A673 (cell line): ENCODE results near the gene PDXP. TPM values are rescaled to one million over a fixed set of nuclear protein-coding genes. Genes with fewer than 3 reads are reported as not detected.

Experiments used
- BruUV-seq: library from RNA; stranded (reverse); fragments of 400-500 nt; replicated peaks from 2 replicates; lab custom pipeline; 2021; lab: Mats Ljungman, UMichigan
- CTCF ChIA-PET: fragments of 300-600 bp; sonication (Branson Sonifier 250); formaldehyde crosslinking; loops from one replicate; lab custom pipeline; 2022; ENCODE audit warnings: antibody characterized with exemption; lab: Charles Lee
- POLR2A ChIA-PET: fragments of 300-600 bp; sonication (Branson Sonifier 250); formaldehyde crosslinking; loops from one replicate; lab custom pipeline; 2022; ENCODE audit warnings: antibody characterized with exemption; ENCODE audit not compliant: low non-redundant PET; lab: Charles Lee
- DNase-seq: peaks from one replicate; pipeline ENCODE4 v3.0.0-alpha.2; 2015; ENCODE audit warnings: low spot score
- H3K27ac ChIP-seq: fragments of 200-600 bp; sonication (generic); 2 replicates; pipeline ENCODE4 v1.5.1; 2016; ENCODE audit warnings: mixed run types, low read depth, mild to moderate bottlenecking, mixed read lengths, antibody characterized with exemption, low read length; ENCODE audit not compliant: poor library complexity, severe bottlenecking
- H3K27me3 ChIP-seq: fragments of 200-600 bp; sonication (generic); replicated peaks from 2 replicates; pipeline ENCODE4 v1.6.1; 2017; ENCODE audit warnings: mixed run types, low read depth, mild to moderate bottlenecking, mixed read lengths, antibody characterized with exemption, low read length; ENCODE audit not compliant: insufficient read depth, poor library complexity
- H3K36me3 ChIP-seq: fragments of 200-600 bp; sonication (generic); 2 replicates; pipeline ENCODE4 v1.6.1; 2016; ENCODE audit warnings: mixed run types, mild to moderate bottlenecking, mixed read lengths, antibody characterized with exemption, low read length; ENCODE audit not compliant: insufficient read depth, poor library complexity, severe bottlenecking
- H3K4me1 ChIP-seq: fragments of 200-600 bp; sonication (generic); 2 replicates; pipeline ENCODE4 v1.6.1; 2017; ENCODE audit warnings: mixed run types, mild to moderate bottlenecking, mixed read lengths, antibody characterized with exemption, low read length; ENCODE audit not compliant: insufficient read depth, poor library complexity, severe bottlenecking
- H3K4me3 ChIP-seq: fragments of 200-600 bp; sonication (generic); 2 replicates; pipeline ENCODE4 v1.5.1; 2016; ENCODE audit warnings: low read depth, mixed run types, mild to moderate bottlenecking, mixed read lengths, low read length; ENCODE audit not compliant: poor library complexity, severe bottlenecking
- H3K9me3 ChIP-seq: fragments of 200-600 bp; sonication (generic); 2 replicates; pipeline ENCODE4 v1.6.1; 2016; ENCODE audit warnings: mixed run types, low read depth, mild to moderate bottlenecking, mixed read lengths, antibody characterized with exemption, low read length; ENCODE audit not compliant: poor library complexity, severe bottlenecking
- EZH2 ChIP-seq: fragments of 200-600 bp; sonication (generic); IDR thresholded peaks from 2 replicates; pipeline ENCODE4 v1.6.1; 2017; ENCODE audit warnings: borderline replicate concordance, low read depth, mild to moderate bottlenecking, mixed read lengths, antibody characterized with exemption, low read length; ENCODE audit not compliant: poor library complexity, severe bottlenecking
- intact Hi-C: fragments of 100-400 bp; cut with micrococcal nuclease; formaldehyde crosslinking; loops from one replicate; pipeline ENCODE4 v1.10.0; 2022; ENCODE audit not compliant: unreplicated experiment
- total RNA-seq: library from RNA; stranded (reverse); gene quantifications from 2 replicates; pipeline ENCODE4 v1.2.3, GENCODE V29; 2021
- TF ChIP-seq, protein P1 (sequence below): fragments of 300-800, 200-600 bp; sonication (generic); conservative IDR thresholded peaks from 2 replicates; pipeline ENCODE4 v1.5.1; 2017; ENCODE audit warnings: low read depth, mild to moderate bottlenecking, antibody characterized with exemption, low read length, moderate library complexity, mixed read lengths

Gene PDXP
- total RNA-seq, 1 experiment from 2014 or later, result 63.5 TPM

DNA sequence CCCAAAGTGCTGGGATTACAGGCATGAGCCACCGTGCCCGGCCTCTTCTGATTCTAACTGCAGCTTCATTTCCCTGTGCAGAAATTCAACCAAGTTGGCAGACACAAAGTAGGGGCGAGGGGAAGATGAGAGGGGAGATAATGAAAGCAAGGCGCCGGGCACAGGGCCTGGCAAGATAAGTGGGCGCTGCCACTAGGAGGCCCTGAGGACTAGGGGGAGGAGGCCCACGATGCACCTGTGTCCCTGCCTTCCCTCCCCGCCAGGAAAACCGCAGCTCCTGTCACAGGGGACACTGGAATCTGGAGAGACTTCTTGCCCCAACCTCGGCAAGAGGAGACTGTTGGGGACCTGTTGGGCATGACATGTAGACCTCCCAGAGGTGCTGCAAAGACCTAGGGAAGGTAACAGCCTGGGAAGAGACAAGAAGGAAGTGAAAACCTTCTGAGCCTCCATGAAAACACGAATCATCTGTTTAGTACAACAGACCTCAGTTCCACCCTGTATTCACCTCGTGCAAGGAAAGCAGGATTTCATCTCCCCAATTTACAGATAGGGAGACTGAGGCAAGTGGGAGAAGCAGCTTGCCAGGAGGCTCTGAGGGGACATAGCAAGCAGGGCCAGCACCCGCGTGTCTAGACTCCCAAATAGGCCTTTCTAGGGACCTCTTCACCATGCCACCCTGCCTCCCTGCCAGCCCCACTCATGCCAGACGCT is 13.8 kb downstream of the PDXP start:
- Histone ChIP-seq H3K27me3 (no peaks in the 10 kb centered on the region), H3K36me3 (no peaks in the 10 kb centered on the region), H3K9me3 (no peaks in the 10 kb centered on the region), H3K4me3 (no peak overlapping the region), H3K4me1 (peaks cover 22% of the 10 kb centered on the region), H3K27ac (no peak overlapping the region)
- TF ChIP-seq, protein P1, sequence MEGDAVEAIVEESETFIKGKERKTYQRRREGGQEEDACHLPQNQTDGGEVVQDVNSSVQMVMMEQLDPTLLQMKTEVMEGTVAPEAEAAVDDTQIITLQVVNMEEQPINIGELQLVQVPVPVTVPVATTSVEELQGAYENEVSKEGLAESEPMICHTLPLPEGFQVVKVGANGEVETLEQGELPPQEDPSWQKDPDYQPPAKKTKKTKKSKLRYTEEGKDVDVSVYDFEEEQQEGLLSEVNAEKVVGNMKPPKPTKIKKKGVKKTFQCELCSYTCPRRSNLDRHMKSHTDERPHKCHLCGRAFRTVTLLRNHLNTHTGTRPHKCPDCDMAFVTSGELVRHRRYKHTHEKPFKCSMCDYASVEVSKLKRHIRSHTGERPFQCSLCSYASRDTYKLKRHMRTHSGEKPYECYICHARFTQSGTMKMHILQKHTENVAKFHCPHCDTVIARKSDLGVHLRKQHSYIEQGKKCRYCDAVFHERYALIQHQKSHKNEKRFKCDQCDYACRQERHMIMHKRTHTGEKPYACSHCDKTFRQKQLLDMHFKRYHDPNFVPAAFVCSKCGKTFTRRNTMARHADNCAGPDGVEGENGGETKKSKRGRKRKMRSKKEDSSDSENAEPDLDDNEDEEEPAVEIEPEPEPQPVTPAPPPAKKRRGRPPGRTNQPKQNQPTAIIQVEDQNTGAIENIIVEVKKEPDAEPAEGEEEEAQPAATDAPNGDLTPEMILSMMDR, result no peak
- TF ChIP-seq EZH2, result no peak
- POLR2A ChIA-PET, result no interaction called here
- no peak for DNase-seq
- BruUV-seq, result no TSS peak
- intact Hi-C loops, result no loop called here
- CTCF ChIA-PET, result interaction anchor here (1.1 kb wide), 1 partner anchor 29 kb away, joined by 4 read pairs; no protein-coding TSS in a partner anchor

DNA sequence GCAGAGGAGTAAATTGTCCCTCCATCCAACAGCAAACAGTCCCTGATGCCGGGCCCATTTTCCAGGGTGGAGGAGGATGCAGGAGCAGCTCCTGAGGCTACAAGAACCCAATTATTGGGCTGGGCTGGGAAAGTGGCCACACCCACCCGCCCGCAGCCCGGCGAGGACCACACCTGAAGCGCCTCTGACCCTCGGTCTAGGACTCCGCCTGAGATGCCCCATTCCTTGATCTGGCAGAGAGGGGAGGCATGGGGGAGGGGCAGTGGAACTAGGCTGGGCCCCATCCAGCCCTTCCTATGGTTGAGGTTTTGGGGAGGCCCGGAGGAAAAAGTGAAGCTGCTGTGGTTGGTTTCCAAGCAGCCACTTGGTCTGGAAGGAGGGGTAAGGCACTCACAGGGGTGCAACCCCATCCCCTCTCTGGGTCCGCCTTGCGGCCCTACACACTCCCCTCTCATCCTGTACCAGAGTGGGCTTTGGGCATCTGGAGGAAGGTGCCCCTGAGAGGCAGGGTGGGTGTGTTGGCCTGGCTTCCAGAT is 14.5 kb downstream of the PDXP start:
- BruUV-seq, result no TSS peak
- Histone ChIP-seq H3K36me3 (no peaks in the 10 kb centered on the region), H3K27me3 (no peaks in the 10 kb centered on the region), H3K4me1 (peaks cover 24% of the 10 kb centered on the region), H3K9me3 (no peaks in the 10 kb centered on the region), H3K4me3 (no peak overlapping the region), H3K27ac (no peak overlapping the region)
- intact Hi-C loops, result no loop called here
- CTCF ChIA-PET, result no interaction called here
- no peak for DNase-seq
- POLR2A ChIA-PET, result no interaction called here
- TF ChIP-seq, protein P1, result no peak
- no peak for TF ChIP-seq EZH2

DNA sequence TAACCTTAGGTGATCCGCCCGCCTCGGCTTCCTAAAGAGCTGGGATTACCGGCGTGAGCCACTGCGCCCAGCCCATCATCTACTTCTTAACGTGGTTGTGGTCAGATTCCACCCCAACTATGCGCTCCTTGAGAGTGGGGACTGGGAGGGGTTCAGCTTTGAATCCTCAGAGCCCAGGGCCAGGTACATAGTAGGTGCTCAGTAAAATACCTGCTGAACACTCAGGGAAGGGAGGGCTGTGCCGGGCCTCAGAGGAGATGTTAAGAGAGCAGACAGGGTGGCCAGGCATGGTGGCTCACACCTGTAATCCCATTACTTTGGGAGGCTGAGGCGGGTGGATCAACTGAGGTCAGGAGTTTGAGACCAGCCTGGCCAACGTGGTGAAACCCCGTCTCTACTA is 15.7 kb downstream of the PDXP start:
- Histone ChIP-seq H3K36me3 (no peaks in the 10 kb centered on the region), H3K4me1 (peaks cover 24% of the 10 kb centered on the region), H3K9me3 (no peaks in the 10 kb centered on the region), H3K27ac (no peak overlapping the region), H3K27me3 (no peaks in the 10 kb centered on the region), H3K4me3 (no peak overlapping the region)
- POLR2A ChIA-PET, result no interaction called here
- CTCF ChIA-PET, result no interaction called here
- BruUV-seq, result no TSS peak
- intact Hi-C loops, result no loop called here
- no peak for DNase-seq
- TF ChIP-seq EZH2, result no peak
- TF ChIP-seq, protein P1, result no peak
